K562 (cell line): ENCODE data around the gene TMPO. TPM values are rescaled to one million over a fixed set of nuclear protein-coding genes. Genes with fewer than 3 reads are reported as not detected.

Experiments used
- CBX8 ChIP-seq: fragments of 200-600 bp; sonication (generic); IDR thresholded peaks from 2 replicates; pipeline ENCODE4 v1.6.1; 2012; ENCODE audit warnings: borderline replicate concordance, mixed run types, low read depth, mild to moderate bottlenecking, moderate library complexity, mixed read lengths, low read length, control low read depth, inconsistent platforms; ENCODE audit not compliant: poor library complexity, severe bottlenecking; ENCODE audit errors: extremely low read depth
- DNMT1 ChIP-seq: fragments of 450-650 bp; IDR thresholded peaks from 2 replicates; pipeline ENCODE4 v1.6.1; 2016; ENCODE audit warnings: antibody characterized with exemption, mild to moderate bottlenecking
- EZH2 ChIP-seq: IDR thresholded peaks from 2 replicates; pipeline ENCODE4 v1.6.1; 2012; ENCODE audit warnings: low read depth, mild to moderate bottlenecking, inconsistent platforms, low read length, borderline replicate concordance
- FOXJ3 ChIP-seq: sonication (generic); formaldehyde crosslinking; IDR thresholded peaks from 2 replicates; pipeline ENCODE4 v1.4.0; 2020; ENCODE audit warnings: mild to moderate bottlenecking, missing genetic modification reagents
- MECOM ChIP-seq: fragments of 250-450 bp; sonication (Bioruptor Pico); IDR thresholded peaks from 2 replicates; pipeline ENCODE4 v1.8.0; 2022; ENCODE audit warnings: inconsistent platforms
- NR2C1 ChIP-seq, 2 experiments: fragments of 450-650 bp; IDR thresholded peaks; 2 replicates each; pipeline ENCODE4 v1.6.1; 2017; ENCODE audit warnings: mild to moderate bottlenecking in 2 of 2, antibody characterized with exemption in 1 of 2, inconsistent platforms in 1 of 2, missing compliant biosample characterization in 1 of 2, missing genetic modification characterization in 1 of 2
- RBM14 ChIP-seq: fragments of 200-400 bp; formaldehyde crosslinking; IDR thresholded peaks from 2 replicates; pipeline ENCODE4 v1.6.1; 2018; ENCODE audit warnings: low read depth, mild to moderate bottlenecking, low read length, moderate library complexity, borderline replicate concordance; ENCODE audit not compliant: insufficient read depth
- SMARCC2 ChIP-seq: fragments of 450-650 bp; IDR thresholded peaks from 2 replicates; pipeline ENCODE4 v1.6.1; 2017; ENCODE audit warnings: antibody characterized with exemption, moderate library complexity, mild to moderate bottlenecking, low read depth
- TCF3 ChIP-seq: sonication (generic); formaldehyde crosslinking; IDR thresholded peaks from 2 replicates; pipeline ENCODE4 v1.4.0; 2020; ENCODE audit warnings: mild to moderate bottlenecking, missing genetic modification reagents
- ZFPM2 ChIP-seq: fragments of 250-450 bp; sonication (Bioruptor Pico); IDR thresholded peaks from 2 replicates; pipeline ENCODE4 v1.5.1; 2022; ENCODE audit warnings: mild to moderate bottlenecking
- ZNF445 ChIP-seq: fragments of 250-450 bp; sonication (Bioruptor Pico); IDR thresholded peaks from 2 replicates; pipeline ENCODE4 v1.4.0; 2020; ENCODE audit warnings: low read depth, mild to moderate bottlenecking, moderate library complexity
- ZNF583 ChIP-seq: fragments of 250-450 bp; sonication (Bioruptor Pico); IDR thresholded peaks from 2 replicates; pipeline ENCODE4 v1.4.0; 2020
- polyA plus RNA-seq, 8 experiments: library from polyadenylated mRNA; depleted of rRNA in 4 of 8; stranded (reverse) in 5 of 8; unstranded in 3 of 8; fragments of >200 nt; fragmentation: Nextera tagmentation in 2 of 8; fragmentation: Illumina TruSeq in 1 of 8; extraction: Ambion mirVana in 2 of 8; extraction: Trizol in 1 of 8; gene quantifications; 2 replicates each; pipeline versions ENCODE4 v1.2.1 to v1.2.3, GENCODE V29; 2011 to 2014; ENCODE audit warnings: inconsistent platforms in 1 of 8, missing spikeins in 1 of 8
- total RNA-seq, 7 experiments: library from RNA; depleted of rRNA in 6 of 7; stranded (reverse); fragments of >200 nt in 6 of 7; fragmentation: Illumina TruSeq in 2 of 7; extraction: Trizol in 2 of 7; gene quantifications; 2 replicates each; pipeline versions ENCODE4 v1.2.1 to v1.2.3, GENCODE V29; 2011 to 2021; ENCODE audit warnings: low replicate concordance in 1 of 7
- TF ChIP-seq, protein P1 (sequence below): fragments of 450-650 bp; IDR thresholded peaks from 2 replicates; pipeline ENCODE4 v1.6.1; 2016; ENCODE audit warnings: mild to moderate bottlenecking
- TF ChIP-seq, protein P2 (sequence below): fragments of 250-450 bp; sonication (Bioruptor Pico); IDR thresholded peaks from 2 replicates; pipeline ENCODE4 v1.5.0; 2020; ENCODE audit warnings: mild to moderate bottlenecking
- TF ChIP-seq, protein P3 (sequence below): fragments of 200-800 bp; sonication (Bioruptor generic); IDR thresholded peaks from 2 replicates; pipeline ENCODE4 v1.6.1; 2017; ENCODE audit warnings: missing genetic modification characterization, missing compliant biosample characterization
- TF ChIP-seq, protein P4 (sequence below): fragments of 250-450 bp; sonication (Bioruptor Pico); IDR thresholded peaks from 2 replicates; pipeline ENCODE4 v1.5.0; 2021; ENCODE audit warnings: mild to moderate bottlenecking, moderate library complexity
- TF ChIP-seq, protein P5 (sequence below): sonication (generic); formaldehyde crosslinking; IDR thresholded peaks from 2 replicates; pipeline ENCODE4 v1.8.0; 2023; ENCODE audit warnings: mild to moderate bottlenecking, missing genetic modification reagents

TMPO gene
- total and polyA plus RNA-seq, 9 of the 15 experiments (the other 6 are each of a cell fraction or from before 2014, with no cell fraction given) = 62.1 to 263 (median 182) TPM

DNA sequence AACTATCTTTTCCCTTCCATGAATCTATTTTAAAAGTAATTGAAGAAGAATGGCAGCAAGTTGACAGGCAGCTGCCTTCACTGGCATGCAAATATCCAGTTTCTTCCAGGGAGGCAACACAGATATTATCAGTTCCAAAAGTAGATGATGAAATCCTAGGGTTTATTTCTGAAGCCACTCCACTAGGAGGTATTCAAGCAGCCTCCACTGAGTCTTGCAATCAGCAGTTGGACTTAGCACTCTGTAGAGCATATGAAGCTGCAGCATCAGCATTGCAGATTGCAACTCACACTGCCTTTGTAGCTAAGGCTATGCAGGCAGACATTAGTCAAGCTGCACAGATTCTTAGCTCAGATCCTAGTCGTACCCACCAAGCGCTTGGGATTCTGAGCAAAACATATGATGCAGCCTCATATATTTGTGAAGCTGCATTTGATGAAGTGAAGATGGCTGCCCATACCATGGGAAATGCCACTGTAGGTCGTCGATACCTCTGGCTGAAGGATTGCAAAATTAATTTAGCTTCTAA, 18.4 kb downstream of the TMPO start (continued):
- TF ChIP-seq CBX8 (no peak), TCF3 (CRISPR knock-in tag) (no peak), MECOM (CRISPR knock-in tag) (peak; percentile 53; the same call in 1 of the 2 replicates), DNMT1 (no peak), ZNF583 (no peak), ZFPM2 (CRISPR knock-in tag) (no peak), RBM14 (no peak), SMARCC2 (no peak), ZNF445 (CRISPR knock-in tag) (no peak), EZH2 (no peak), NR2C1 (IDR thresholded peaks at IDR 0.05) (no peak), NR2C1 (tag; IDR thresholded peaks at IDR 0.05) (no peak), FOXJ3 (CRISPR knock-in tag) (no peak)
- TF ChIP-seq, protein P1, sequence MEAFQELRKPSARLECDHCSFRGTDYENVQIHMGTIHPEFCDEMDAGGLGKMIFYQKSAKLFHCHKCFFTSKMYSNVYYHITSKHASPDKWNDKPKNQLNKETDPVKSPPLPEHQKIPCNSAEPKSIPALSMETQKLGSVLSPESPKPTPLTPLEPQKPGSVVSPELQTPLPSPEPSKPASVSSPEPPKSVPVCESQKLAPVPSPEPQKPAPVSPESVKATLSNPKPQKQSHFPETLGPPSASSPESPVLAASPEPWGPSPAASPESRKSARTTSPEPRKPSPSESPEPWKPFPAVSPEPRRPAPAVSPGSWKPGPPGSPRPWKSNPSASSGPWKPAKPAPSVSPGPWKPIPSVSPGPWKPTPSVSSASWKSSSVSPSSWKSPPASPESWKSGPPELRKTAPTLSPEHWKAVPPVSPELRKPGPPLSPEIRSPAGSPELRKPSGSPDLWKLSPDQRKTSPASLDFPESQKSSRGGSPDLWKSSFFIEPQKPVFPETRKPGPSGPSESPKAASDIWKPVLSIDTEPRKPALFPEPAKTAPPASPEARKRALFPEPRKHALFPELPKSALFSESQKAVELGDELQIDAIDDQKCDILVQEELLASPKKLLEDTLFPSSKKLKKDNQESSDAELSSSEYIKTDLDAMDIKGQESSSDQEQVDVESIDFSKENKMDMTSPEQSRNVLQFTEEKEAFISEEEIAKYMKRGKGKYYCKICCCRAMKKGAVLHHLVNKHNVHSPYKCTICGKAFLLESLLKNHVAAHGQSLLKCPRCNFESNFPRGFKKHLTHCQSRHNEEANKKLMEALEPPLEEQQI = no peak
- TF ChIP-seq, protein P2, sequence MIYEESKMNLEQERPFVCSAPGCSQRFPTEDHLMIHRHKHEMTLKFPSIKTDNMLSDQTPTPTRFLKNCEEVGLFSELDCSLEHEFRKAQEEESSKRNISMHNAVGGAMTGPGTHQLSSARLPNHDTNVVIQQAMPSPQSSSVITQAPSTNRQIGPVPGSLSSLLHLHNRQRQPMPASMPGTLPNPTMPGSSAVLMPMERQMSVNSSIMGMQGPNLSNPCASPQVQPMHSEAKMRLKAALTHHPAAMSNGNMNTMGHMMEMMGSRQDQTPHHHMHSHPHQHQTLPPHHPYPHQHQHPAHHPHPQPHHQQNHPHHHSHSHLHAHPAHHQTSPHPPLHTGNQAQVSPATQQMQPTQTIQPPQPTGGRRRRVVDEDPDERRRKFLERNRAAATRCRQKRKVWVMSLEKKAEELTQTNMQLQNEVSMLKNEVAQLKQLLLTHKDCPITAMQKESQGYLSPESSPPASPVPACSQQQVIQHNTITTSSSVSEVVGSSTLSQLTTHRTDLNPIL (CRISPR knock-in tag) = no peak
- TF ChIP-seq, protein P3, sequence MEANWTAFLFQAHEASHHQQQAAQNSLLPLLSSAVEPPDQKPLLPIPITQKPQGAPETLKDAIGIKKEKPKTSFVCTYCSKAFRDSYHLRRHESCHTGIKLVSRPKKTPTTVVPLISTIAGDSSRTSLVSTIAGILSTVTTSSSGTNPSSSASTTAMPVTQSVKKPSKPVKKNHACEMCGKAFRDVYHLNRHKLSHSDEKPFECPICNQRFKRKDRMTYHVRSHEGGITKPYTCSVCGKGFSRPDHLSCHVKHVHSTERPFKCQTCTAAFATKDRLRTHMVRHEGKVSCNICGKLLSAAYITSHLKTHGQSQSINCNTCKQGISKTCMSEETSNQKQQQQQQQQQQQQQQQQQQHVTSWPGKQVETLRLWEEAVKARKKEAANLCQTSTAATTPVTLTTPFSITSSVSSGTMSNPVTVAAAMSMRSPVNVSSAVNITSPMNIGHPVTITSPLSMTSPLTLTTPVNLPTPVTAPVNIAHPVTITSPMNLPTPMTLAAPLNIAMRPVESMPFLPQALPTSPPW = no peak
- TF ChIP-seq, protein P4, sequence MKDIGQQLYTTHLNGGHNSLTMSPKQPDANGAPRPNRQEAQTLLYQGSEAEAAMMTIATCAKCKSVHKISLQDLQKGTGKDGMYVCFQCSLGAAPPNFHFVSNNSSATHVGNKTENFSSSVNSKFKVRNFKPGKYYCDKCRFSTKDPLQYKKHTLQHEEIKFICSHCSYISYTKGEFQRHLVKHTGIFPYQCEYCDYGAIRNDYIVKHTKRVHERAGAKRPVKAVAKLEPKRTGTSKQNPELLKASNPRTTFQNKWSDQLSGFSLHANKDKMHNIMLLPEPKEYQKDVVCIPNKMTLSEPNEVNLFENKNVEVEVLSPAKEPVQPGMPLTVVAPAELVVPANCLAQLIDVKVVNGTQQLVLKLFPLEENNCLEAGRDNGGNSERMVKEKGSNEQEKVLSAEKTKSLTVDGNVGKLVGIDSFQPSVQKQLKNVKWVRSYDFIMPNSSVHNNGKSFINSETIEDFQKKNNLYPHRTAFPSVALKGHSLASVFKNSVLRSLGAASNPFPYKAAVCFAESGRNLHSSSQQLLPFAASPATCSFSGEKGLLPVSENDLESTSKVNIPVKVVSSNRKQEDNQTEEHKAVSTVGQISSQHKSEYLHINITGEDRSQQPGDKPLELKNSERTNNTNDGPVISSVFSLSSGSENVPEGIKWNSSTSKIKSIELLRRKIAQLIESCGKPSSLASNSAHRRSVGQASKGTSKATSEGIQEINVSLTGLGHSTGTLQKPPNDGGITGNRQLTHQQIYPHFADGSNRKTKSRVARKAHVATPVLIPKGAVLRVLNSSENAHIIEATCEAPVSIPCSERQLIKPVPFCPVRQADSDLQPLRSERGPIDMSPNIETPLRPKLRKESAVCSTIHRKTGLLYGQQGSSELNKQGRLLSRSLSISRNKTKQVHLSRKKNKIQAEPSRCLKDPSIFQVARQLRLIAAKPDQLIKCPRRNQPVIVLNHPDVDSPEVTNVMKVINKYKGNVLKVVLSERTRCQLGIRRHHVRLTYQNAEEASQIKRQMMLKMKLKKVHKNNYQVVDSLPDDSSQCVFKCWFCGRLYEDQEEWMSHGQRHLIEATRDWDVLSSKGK (CRISPR knock-in tag) = no peak
- TF ChIP-seq, protein P5, sequence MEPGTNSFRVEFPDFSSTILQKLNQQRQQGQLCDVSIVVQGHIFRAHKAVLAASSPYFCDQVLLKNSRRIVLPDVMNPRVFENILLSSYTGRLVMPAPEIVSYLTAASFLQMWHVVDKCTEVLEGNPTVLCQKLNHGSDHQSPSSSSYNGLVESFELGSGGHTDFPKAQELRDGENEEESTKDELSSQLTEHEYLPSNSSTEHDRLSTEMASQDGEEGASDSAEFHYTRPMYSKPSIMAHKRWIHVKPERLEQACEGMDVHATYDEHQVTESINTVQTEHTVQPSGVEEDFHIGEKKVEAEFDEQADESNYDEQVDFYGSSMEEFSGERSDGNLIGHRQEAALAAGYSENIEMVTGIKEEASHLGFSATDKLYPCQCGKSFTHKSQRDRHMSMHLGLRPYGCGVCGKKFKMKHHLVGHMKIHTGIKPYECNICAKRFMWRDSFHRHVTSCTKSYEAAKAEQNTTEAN (CRISPR knock-in tag) = no peak
